ENCODE measurements around the gene GOLGA6A. TPM values are rescaled to one million over a fixed set of nuclear protein-coding genes. Genes with fewer than 3 reads are reported as not detected.
A peak's percentile ranks its signal among the peaks of the same experiment; 100 is the strongest.

Gene GOLGA6A
- total RNA-seq, 1 donor = not detected

DNA sequence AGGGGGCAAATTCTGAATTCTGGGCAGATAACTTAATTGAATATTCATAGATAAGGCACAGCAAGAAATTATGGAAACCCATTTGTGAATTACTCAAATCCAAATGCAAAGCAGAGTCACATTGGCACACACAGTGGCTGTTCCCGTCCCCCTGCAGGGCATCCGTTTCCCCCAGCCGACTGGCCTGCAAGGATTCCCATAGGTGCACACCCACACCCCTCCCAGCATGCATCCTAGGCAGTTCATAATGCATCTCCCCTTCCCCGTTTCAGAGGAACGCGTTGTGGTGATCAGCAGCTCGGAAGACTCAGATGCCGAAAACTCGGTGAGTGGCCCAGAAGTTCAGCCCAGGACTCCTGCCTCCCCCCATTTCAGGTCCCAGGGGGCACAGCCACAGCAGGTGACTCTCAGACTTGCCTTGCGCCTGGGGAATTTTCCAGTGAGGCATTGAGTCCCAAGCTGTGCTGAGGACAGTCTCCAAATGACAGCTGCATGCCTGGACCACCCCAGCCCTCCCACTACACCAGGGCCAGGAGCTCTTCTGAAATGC lies 48.1 kb downstream of the GOLGA6A start:
- peaks cover 5% of the 10 kb centered on the region for H3K79me2 ChIP-seq (ENCODE audit: insufficient read depth, low read length)
- H3K36me3 ChIP-seq (ENCODE audit: insufficient read depth, low read length) = peaks cover 61% of the 10 kb centered on the region
- peaks cover 13% of the 10 kb centered on the region for H4K20me1 ChIP-seq (ENCODE audit: insufficient read depth, low read length)
- H3K4me1 ChIP-seq (ENCODE audit: insufficient read depth, low read length) = peaks cover 10% of the 10 kb centered on the region
- H3K4me3 ChIP-seq (ENCODE audit: insufficient read depth, low read length) = no peak overlapping the region
- no peaks in the 10 kb centered on the region for H3K9me3 ChIP-seq (ENCODE audit: low read depth, low read length)
- no peak overlapping the region for H3K27ac ChIP-seq (ENCODE audit: low read depth, low read length)
- DNase-seq (ENCODE audit: insufficient read length, low spot score, missing footprints) = no peak
- H3K4me2 ChIP-seq (ENCODE audit: insufficient read depth, low read length) = no peak overlapping the region
- TF ChIP-seq CTCF (IDR thresholded peaks at IDR 0.05; ENCODE audit: extremely low read depth, low read depth, low read length) = no peak
- H3K27me3 ChIP-seq (ENCODE audit: insufficient read depth, low read length) = no peaks in the 10 kb centered on the region
- H2AFZ ChIP-seq (ENCODE audit: low read length) = no peak overlapping the region

- Histone ChIP-seq H3K4me2 (ENCODE audit: insufficient read depth, low read length) (no peak overlapping the region), H3K4me1 (ENCODE audit: insufficient read depth, low read length) (no peaks in the 10 kb centered on the region), H3K79me2 (ENCODE audit: insufficient read depth, low read length) (peaks cover 10% of the 10 kb centered on the region), H2AFZ (ENCODE audit: low read length) (no peak overlapping the region), H3K27me3 (ENCODE audit: insufficient read depth, low read length) (no peaks in the 10 kb centered on the region), H3K36me3 (ENCODE audit: insufficient read depth, low read length) (peaks cover 67% of the 10 kb centered on the region), H3K4me3 (ENCODE audit: insufficient read depth, low read length) (no peak overlapping the region), H3K9me3 (ENCODE audit: low read depth, low read length) (no peaks in the 10 kb centered on the region), H3K27ac (ENCODE audit: low read depth, low read length) (peak overlapping the region; percentile 28), H4K20me1 (ENCODE audit: insufficient read depth, low read length) (peaks cover 13% of the 10 kb centered on the region)
- no peak for DNase-seq (ENCODE audit: insufficient read length, low spot score, missing footprints)
- no peak for TF ChIP-seq CTCF (IDR thresholded peaks at IDR 0.05; ENCODE audit: extremely low read depth, low read depth, low read length)
These were observed 49.5 kb downstream of the GOLGA6A start for GRCh38 chr15:74032606-74033561.

GRCh38 chr15:74032046-74032445 lies 50.3 kb downstream of the GOLGA6A start:
- Histone ChIP-seq H4K20me1 (ENCODE audit: insufficient read depth, low read length) (peaks cover 18% of the 10 kb centered on the region), H3K4me3 (ENCODE audit: insufficient read depth, low read length) (no peak overlapping the region), H3K9me3 (ENCODE audit: low read depth, low read length) (no peaks in the 10 kb centered on the region), H3K36me3 (ENCODE audit: insufficient read depth, low read length) (peaks cover 67% of the 10 kb centered on the region), H3K27ac (ENCODE audit: low read depth, low read length) (peak overlapping the region; percentile 28), H3K27me3 (ENCODE audit: insufficient read depth, low read length) (no peaks in the 10 kb centered on the region), H3K4me2 (ENCODE audit: insufficient read depth, low read length) (no peak overlapping the region), H3K4me1 (ENCODE audit: insufficient read depth, low read length) (no peaks in the 10 kb centered on the region), H3K79me2 (ENCODE audit: insufficient read depth, low read length) (peaks cover 14% of the 10 kb centered on the region), H2AFZ (ENCODE audit: low read length) (no peak overlapping the region)
- DNase-seq (ENCODE audit: insufficient read length, low spot score, missing footprints) = peak; percentile 87
- TF ChIP-seq CTCF (IDR thresholded peaks at IDR 0.05; ENCODE audit: extremely low read depth, low read depth, low read length) = no peak

- peaks cover 71% of the 10 kb centered on the region for H3K36me3 ChIP-seq (ENCODE audit: insufficient read depth, low read length)
- H2AFZ ChIP-seq (ENCODE audit: low read length) = no peak overlapping the region
- H3K4me2 ChIP-seq (ENCODE audit: insufficient read depth, low read length) = no peak overlapping the region
- H4K20me1 ChIP-seq (ENCODE audit: insufficient read depth, low read length) = peaks cover 39% of the 10 kb centered on the region
- no peaks in the 10 kb centered on the region for H3K27me3 ChIP-seq (ENCODE audit: insufficient read depth, low read length)
- H3K79me2 ChIP-seq (ENCODE audit: insufficient read depth, low read length) = peaks cover 31% of the 10 kb centered on the region
- no peaks in the 10 kb centered on the region for H3K9me3 ChIP-seq (ENCODE audit: low read depth, low read length)
- DNase-seq (ENCODE audit: insufficient read length, low spot score, missing footprints) = no peak
- H3K4me1 ChIP-seq (ENCODE audit: insufficient read depth, low read length) = peaks cover 16% of the 10 kb centered on the region
- H3K27ac ChIP-seq (ENCODE audit: low read depth, low read length) = no peak overlapping the region
- H3K4me3 ChIP-seq (ENCODE audit: insufficient read depth, low read length) = no peak overlapping the region
- TF ChIP-seq CTCF (IDR thresholded peaks at IDR 0.05; ENCODE audit: extremely low read depth, low read depth, low read length) = no peak
These were observed 53.7 kb downstream of the GOLGA6A start for GRCh38 chr15:74028646-74029045.
